DOHH2 (cell line): Measurements from ENCODE around the gene CIB4.

Experiments used
- H3F3A ChIP-seq: fragments of 200-600 bp; sonication (generic), shearing (Covaris generic); 2 replicates; pipeline ENCODE4 v1.6.0; 2016; ENCODE audit warnings: antibody characterized with exemption, mild to moderate bottlenecking; ENCODE audit not compliant: control insufficient read depth, insufficient read depth
- H3K27ac ChIP-seq: fragments of 200-600 bp; sonication (generic); 2 replicates; pipeline ENCODE4 v1.5.1; 2014; ENCODE audit warnings: low read depth, mild to moderate bottlenecking, low read length, moderate library complexity
- H3K27me3 ChIP-seq: fragments of 200-600 bp; sonication (generic); 2 replicates; pipeline ENCODE4 v1.6.1; 2014; ENCODE audit warnings: mild to moderate bottlenecking, low read length, mixed read lengths; ENCODE audit not compliant: control insufficient read depth
- H3K36me3 ChIP-seq: fragments of 200-600 bp; sonication (generic); 2 replicates; pipeline ENCODE4 v1.6.1; 2014; ENCODE audit warnings: mild to moderate bottlenecking, low read length, moderate library complexity, mixed read lengths; ENCODE audit not compliant: control insufficient read depth
- H3K4me1 ChIP-seq: fragments of 200-600 bp; sonication (generic); 2 replicates; pipeline ENCODE4 v1.6.1; 2014; ENCODE audit warnings: mild to moderate bottlenecking, low read length, mixed read lengths; ENCODE audit not compliant: control insufficient read depth
- H3K4me2 ChIP-seq: fragments of 200-600 bp; sonication (generic); 2 replicates; pipeline ENCODE4 v1.6.0; 2014; ENCODE audit warnings: mild to moderate bottlenecking, low read length, moderate library complexity
- H3K4me3 ChIP-seq: fragments of 200-600 bp; sonication (generic); 2 replicates; pipeline ENCODE4 v1.5.1; 2014; ENCODE audit warnings: mild to moderate bottlenecking, low read length, mixed read lengths
- H3K79me2 ChIP-seq: fragments of 200-600 bp; sonication (generic); 2 replicates; pipeline ENCODE4 v1.6.1; 2014; ENCODE audit warnings: mild to moderate bottlenecking, low read length, mixed read lengths; ENCODE audit not compliant: control insufficient read depth
- H3K9me2 ChIP-seq: fragments of 200-600 bp; sonication (generic); replicated peaks from 2 replicates; pipeline ENCODE4 v1.6.1; 2014; ENCODE audit warnings: mild to moderate bottlenecking, low read length, mixed read lengths; ENCODE audit not compliant: control insufficient read depth
- H3K9me3 ChIP-seq: fragments of 200-600 bp; sonication (generic); 2 replicates; pipeline ENCODE4 v1.6.1; 2014; ENCODE audit warnings: antibody characterized with exemption, low read length, mixed read lengths; ENCODE audit not compliant: control insufficient read depth, insufficient read depth
- H4K20me1 ChIP-seq: fragments of 200-600 bp; sonication (generic); 2 replicates; pipeline ENCODE4 v1.6.0; 2014; ENCODE audit warnings: low read depth, mild to moderate bottlenecking, antibody characterized with exemption, low read length, moderate library complexity; ENCODE audit not compliant: control insufficient read depth, insufficient read depth
- EZH2phosphoT487 ChIP-seq: fragments of 200-600 bp; sonication (generic); IDR thresholded peaks from 2 replicates; pipeline ENCODE4 v1.6.1; 2017; ENCODE audit warnings: borderline replicate concordance, mild to moderate bottlenecking, antibody characterized with exemption, low read length, moderate library complexity, mixed read lengths
- TF ChIP-seq, protein P1 (sequence below): fragments of 200-600 bp; sonication (generic); IDR thresholded peaks from one replicate; pipeline ENCODE4 v1.5.1; 2014; ENCODE audit warnings: antibody characterized with exemption, mild to moderate bottlenecking, low read depth, low read length; ENCODE audit not compliant: poor library complexity, severe bottlenecking

CIB4 gene

DNA sequence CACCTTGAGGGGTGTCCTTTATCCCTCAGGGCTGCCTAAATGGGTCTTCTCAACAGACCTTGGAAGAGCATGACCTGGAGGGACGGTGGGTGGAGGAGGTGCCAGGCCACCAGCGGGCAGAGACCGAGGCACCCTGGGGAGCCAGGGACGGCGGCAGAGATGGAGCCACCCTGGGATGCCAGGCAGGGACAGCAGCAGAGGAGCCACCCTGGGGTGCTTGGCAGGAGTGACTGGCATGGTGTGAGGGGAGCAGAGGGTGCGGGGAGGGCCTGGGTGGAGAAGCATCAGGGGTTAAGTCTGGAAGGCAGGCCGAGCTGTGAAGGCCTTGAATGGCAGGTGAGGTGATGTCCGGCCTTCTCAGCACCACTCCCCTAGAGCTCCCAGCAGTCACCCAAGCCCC is 56.1 kb downstream of the CIB4 start:
- no peaks in the 10 kb centered on the region for H3K9me3 ChIP-seq
- TF ChIP-seq EZH2phosphoT487: no peak
- TF ChIP-seq, protein P1, sequence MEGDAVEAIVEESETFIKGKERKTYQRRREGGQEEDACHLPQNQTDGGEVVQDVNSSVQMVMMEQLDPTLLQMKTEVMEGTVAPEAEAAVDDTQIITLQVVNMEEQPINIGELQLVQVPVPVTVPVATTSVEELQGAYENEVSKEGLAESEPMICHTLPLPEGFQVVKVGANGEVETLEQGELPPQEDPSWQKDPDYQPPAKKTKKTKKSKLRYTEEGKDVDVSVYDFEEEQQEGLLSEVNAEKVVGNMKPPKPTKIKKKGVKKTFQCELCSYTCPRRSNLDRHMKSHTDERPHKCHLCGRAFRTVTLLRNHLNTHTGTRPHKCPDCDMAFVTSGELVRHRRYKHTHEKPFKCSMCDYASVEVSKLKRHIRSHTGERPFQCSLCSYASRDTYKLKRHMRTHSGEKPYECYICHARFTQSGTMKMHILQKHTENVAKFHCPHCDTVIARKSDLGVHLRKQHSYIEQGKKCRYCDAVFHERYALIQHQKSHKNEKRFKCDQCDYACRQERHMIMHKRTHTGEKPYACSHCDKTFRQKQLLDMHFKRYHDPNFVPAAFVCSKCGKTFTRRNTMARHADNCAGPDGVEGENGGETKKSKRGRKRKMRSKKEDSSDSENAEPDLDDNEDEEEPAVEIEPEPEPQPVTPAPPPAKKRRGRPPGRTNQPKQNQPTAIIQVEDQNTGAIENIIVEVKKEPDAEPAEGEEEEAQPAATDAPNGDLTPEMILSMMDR: no peak
- no peak overlapping the region for H3K4me3 ChIP-seq
- H3F3A ChIP-seq: no peaks in the 10 kb centered on the region
- no peaks in the 10 kb centered on the region for H3K4me1 ChIP-seq
- H3K27me3 ChIP-seq: peaks cover 8% of the 10 kb centered on the region; the same call in 1 of the 2 replicates
- H4K20me1 ChIP-seq: no peaks in the 10 kb centered on the region
- H3K79me2 ChIP-seq: no peaks in the 10 kb centered on the region
- H3K4me2 ChIP-seq: no peak overlapping the region
- H3K9me2 ChIP-seq: no peaks in the 10 kb centered on the region
- H3K36me3 ChIP-seq: no peaks in the 10 kb centered on the region
- H3K27ac ChIP-seq: no peak overlapping the region

DNA sequence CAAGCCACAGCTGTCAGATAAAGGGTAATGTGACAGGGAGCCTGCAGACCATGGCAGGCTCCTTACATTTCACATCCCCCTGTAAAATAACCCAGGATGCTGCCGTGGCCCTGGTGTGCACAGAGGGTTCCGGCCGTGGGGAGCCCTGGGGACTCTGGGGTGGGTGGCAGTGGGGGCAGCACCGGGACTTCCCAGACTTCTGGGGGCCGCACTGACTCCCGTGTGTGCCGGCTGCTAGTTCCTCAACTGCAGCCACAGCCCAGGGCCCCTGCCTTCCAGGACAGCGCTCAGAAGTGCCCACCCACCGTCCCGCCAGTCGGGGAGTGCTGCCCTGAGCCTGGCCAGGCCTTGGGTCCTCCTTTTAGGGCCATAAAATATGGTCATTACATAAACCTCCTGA is 56.5 kb downstream of the CIB4 start:
- H3K4me1 ChIP-seq: no peaks in the 10 kb centered on the region
- no peaks in the 10 kb centered on the region for H3K36me3 ChIP-seq
- no peaks in the 10 kb centered on the region for H3K9me2 ChIP-seq
- H3K4me3 ChIP-seq: no peak overlapping the region
- H3F3A ChIP-seq: no peaks in the 10 kb centered on the region
- no peak overlapping the region for H3K27ac ChIP-seq
- peaks cover 10% of the 10 kb centered on the region; the same call in 1 of the 2 replicates for H3K27me3 ChIP-seq
- H3K4me2 ChIP-seq: no peak overlapping the region
- no peaks in the 10 kb centered on the region for H3K9me3 ChIP-seq
- no peak for TF ChIP-seq EZH2phosphoT487
- TF ChIP-seq, protein P1: no peak
- H3K79me2 ChIP-seq: no peaks in the 10 kb centered on the region
- no peaks in the 10 kb centered on the region for H4K20me1 ChIP-seq

DNA sequence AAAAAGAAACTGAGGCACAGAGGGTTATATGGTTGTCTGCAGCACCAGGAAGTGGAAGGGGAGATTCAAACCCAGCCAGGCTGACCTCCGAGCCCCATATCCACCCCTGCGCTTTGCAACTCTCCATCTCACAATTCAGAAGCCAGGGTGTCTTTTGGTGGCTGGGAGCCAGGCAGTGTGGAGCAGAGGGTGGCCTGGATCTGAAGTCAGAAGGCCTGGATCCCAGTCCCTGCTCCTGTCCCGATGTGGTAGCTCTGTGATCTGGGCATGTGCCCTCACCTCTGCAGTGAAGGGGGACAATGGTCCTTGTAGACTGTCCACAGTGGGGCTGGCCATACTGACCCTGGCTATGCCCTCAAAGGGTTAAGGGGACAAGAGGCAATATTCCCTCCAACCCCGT is 57.0 kb downstream of the CIB4 start:
- Histone ChIP-seq H3K9me3 (no peaks in the 10 kb centered on the region), H3K27ac (no peak overlapping the region), H4K20me1 (no peaks in the 10 kb centered on the region), H3K79me2 (no peaks in the 10 kb centered on the region), H3K9me2 (no peaks in the 10 kb centered on the region), H3K4me3 (no peak overlapping the region), H3K27me3 (peaks cover 10% of the 10 kb centered on the region; the same call in 1 of the 2 replicates), H3K4me1 (no peaks in the 10 kb centered on the region), H3F3A (no peaks in the 10 kb centered on the region), H3K4me2 (no peak overlapping the region), H3K36me3 (no peaks in the 10 kb centered on the region)
- no peak for TF ChIP-seq EZH2phosphoT487
- TF ChIP-seq, protein P1: no peak
